DMS53 treated with DMSO at 0.1 percent for 48 hours (cell line): ENCODE measurements around the gene NECAB2.

ENCODE experiments used
- DNase-seq: peaks from one replicate; lab custom pipeline; 2025; ENCODE audit not compliant: unreplicated experiment; lab: John Stamatoyannopoulos, UW

Gene NECAB2

GRCh38 chr16:83983491-83983890, 15.4 kb downstream of the NECAB2 start:
- no peak for DNase-seq

- no peak for DNase-seq
These were observed 21.3 kb downstream of the NECAB2 start for GRCh38 chr16:83989300-83989699.

- no peak for DNase-seq
These were observed 22.4 kb downstream of the NECAB2 start for GRCh38 chr16:83990492-83990891.

- no peak for DNase-seq
These were observed 24.6 kb downstream of the NECAB2 start for GRCh38 chr16:83992624-83993023.

GRCh38 chr16:83994087-83994486, 26.0 kb downstream of the NECAB2 start:
- no peak for DNase-seq

GRCh38 chr16:83994703-83995102, 26.7 kb downstream of the NECAB2 start:
- no peak for DNase-seq

- DNase-seq: peak; percentile 38
These were observed 27.7 kb downstream of the NECAB2 start for GRCh38 chr16:83995754-83996153.

- DNase-seq: no peak
These were observed 28.6 kb downstream of the NECAB2 start for GRCh38 chr16:83996481-83997252.

- DNase-seq: no peak
These were observed 30.0 kb downstream of the NECAB2 start for GRCh38 chr16:83998091-83998490.

GRCh38 chr16:84000989-84001642, 33.1 kb downstream of the NECAB2 start:
- no peak for DNase-seq

- DNase-seq: no peak
These were observed 33.7 kb downstream of the NECAB2 start for GRCh38 chr16:84001726-84002125.

- no peak for DNase-seq
These were observed 35.0 kb downstream of the NECAB2 start for GRCh38 chr16:84003038-84003437.

- no peak for DNase-seq
These were observed 36.4 kb downstream of the NECAB2 start for GRCh38 chr16:84004442-84004841.

GRCh38 chr16:84005391-84005790, 37.3 kb downstream of the NECAB2 start:
- no peak for DNase-seq

- DNase-seq: no peak
These were observed 39.5 kb downstream of the NECAB2 start for GRCh38 chr16:84007520-84007919.

GRCh38 chr16:84007965-84008364, 39.9 kb downstream of the NECAB2 start:
- DNase-seq: no peak

GRCh38 chr16:84009282-84009681, 41.2 kb downstream of the NECAB2 start:
- no peak for DNase-seq

GRCh38 chr16:84013787-84014569, 45.9 kb downstream of the NECAB2 start:
- peak; percentile 3 for DNase-seq

GRCh38 chr16:84014570-84015327, 46.7 kb downstream of the NECAB2 start:
- no peak for DNase-seq

- DNase-seq: no peak
These were observed 47.4 kb downstream of the NECAB2 start for GRCh38 chr16:84015399-84015798.

GRCh38 chr16:84016477-84016876, 48.4 kb downstream of the NECAB2 start:
- no peak for DNase-seq
